GM12864 (cell line): Measurements from ENCODE around the gene METRN.

ENCODE experiments used
- DNase-seq: peaks from one replicate; pipeline ENCODE4 v3.0.0-alpha.2; 2011; ENCODE audit warnings: low read depth
- H3K4me3 ChIP-seq: 2 replicates; pipeline ENCODE4 v1.5.1; 2011; ENCODE audit warnings: mild to moderate bottlenecking, low read depth, low read length, control low read depth
- CTCF ChIP-seq: IDR thresholded peaks from 2 replicates; pipeline ENCODE4 v1.5.1; 2011; ENCODE audit warnings: low read depth, mild to moderate bottlenecking, moderate library complexity, low read length, control low read depth, inconsistent platforms; ENCODE audit errors: missing control alignments

Gene METRN

GRCh38 chr16:703406-703805 is 11.5 kb upstream of the METRN start:
- no peak overlapping the region for H3K4me3 ChIP-seq
- TF ChIP-seq CTCF, result no peak
- DNase-seq, result no peak

GRCh38 chr16:704047-704446 is 10.9 kb upstream of the METRN start:
- DNase-seq, result no peak
- H3K4me3 ChIP-seq, result no peak overlapping the region
- TF ChIP-seq CTCF, result no peak

- DNase-seq, result no peak
- TF ChIP-seq CTCF, result no peak
- no peak overlapping the region for H3K4me3 ChIP-seq
Observed at GRCh38 chr16:704552-705380, 10.2 kb upstream of the METRN start.

GRCh38 chr16:705431-706188 is 9.3 kb upstream of the METRN start, which contains the start of gene FBXL16:
TSS of gene FBXL16 (minus strand) at chr16:705801. CDS start at chr16:697405, 8,396 bp downstream.
- DNase-seq, result no peak
- H3K4me3 ChIP-seq, result no peak within 1 kb of the TSS
- no peak for TF ChIP-seq CTCF

- TF ChIP-seq CTCF, result no peak
- H3K4me3 ChIP-seq, result no peak overlapping the region
- DNase-seq, result no peak
Observed at GRCh38 chr16:706189-707061, 8.5 kb upstream of the METRN start.

- DNase-seq, result no peak
- no peak overlapping the region for H3K4me3 ChIP-seq
- TF ChIP-seq CTCF, result no peak
Observed at GRCh38 chr16:707062-707538, 7.8 kb upstream of the METRN start.
